ENCODE results near the gene TRERF1. TPM values are rescaled to one million over a fixed set of nuclear protein-coding genes. Genes with fewer than 3 reads are reported as not detected.

Gene TRERF1
- total and polyA plus RNA-seq, 2 of the 8 experiments (the other 6 are each of a cell fraction or from before 2014, with no cell fraction given): 10.8 to 21.5 TPM

GRCh38 chr6:42321976-42322375, 129.8 kb downstream of the TRERF1 start:
- Histone ChIP-seq H4K5ac (ENCODE audit: insufficient read length, low read depth, low read length) (no peak overlapping the region), H2AK5ac (ENCODE audit: low read depth, low read length) (no peak overlapping the region), H2BK15ac (ENCODE audit: low read length) (no peak overlapping the region), H2BK20ac (ENCODE audit: low read length) (no peak overlapping the region), H3K14ac (ENCODE audit: insufficient read length) (no peak overlapping the region), H3K4me1 (replicated peaks in 1 of 4; ENCODE audit: control insufficient read depth in 3 of 4, insufficient read depth in 4 of 4, low read length in 3 of 4) (peaks cover 0 to 2% (median under 1%) of the 10 kb centered on the region in 4 experiments; a peak in 4 of 7 replicates), H3K4me2 (ENCODE audit: insufficient read depth in 1 of 2, low read depth in 2 of 2, low read length in 2 of 2) (no peak overlapping the region), H3K56ac (replicated peaks; ENCODE audit: insufficient read length, low read depth, low read length) (no peak overlapping the region), H3K23ac (ENCODE audit: insufficient read length) (no peak overlapping the region), H3K4me3 (ENCODE audit: extremely low read depth in 1 of 4, insufficient read depth in 2 of 4, low read depth in 3 of 4, low read length in 4 of 4) (no peak overlapping the region), H3K27ac (ENCODE audit: low read depth, low read length) (no peak overlapping the region), H3K9ac (replicated peaks in 1 of 4; ENCODE audit: extremely low read depth in 1 of 4, low read depth in 3 of 4, low read length in 3 of 4) (no peak overlapping the region), H2BK12ac (ENCODE audit: low read depth, low read length) (no peak overlapping the region), H3K23me2 (ENCODE audit: low read depth, low read length) (no peaks in the 10 kb centered on the region), H3K36me3 (ENCODE audit: control insufficient read depth in 2 of 4, insufficient read depth in 4 of 4, low read length in 3 of 4) (no peaks in the 10 kb centered on the region; a peak in 1 of 8 replicates), H2AFZ (ENCODE audit: low read length) (no peak overlapping the region), H3K79me2 (ENCODE audit: control insufficient read depth in 1 of 2, insufficient read depth in 2 of 2, low read length in 2 of 2) (peaks cover 0 to 64% of the 10 kb centered on the region in 2 experiments; a peak in 2 of 4 replicates), H2BK120ac (replicated peaks; ENCODE audit: low read depth, low read length) (no peak overlapping the region), H3K4ac (replicated peaks; ENCODE audit: insufficient read length, low read depth, low read length) (no peak overlapping the region), H3K79me1 (ENCODE audit: low read depth, low read length) (peaks cover 6% of the 10 kb centered on the region), H2BK5ac (ENCODE audit: low read depth, low read length) (no peak overlapping the region), H4K8ac (ENCODE audit: extremely low read depth, insufficient read depth, low read length) (no peak overlapping the region), H3K9me3 (ENCODE audit: insufficient read depth in 2 of 2, low read depth in 1 of 2, low read length in 1 of 2) (no peaks in the 10 kb centered on the region), H4K20me1 (replicated peaks in 1 of 2; ENCODE audit: control insufficient read depth in 1 of 2, insufficient read depth in 2 of 2, low read length in 2 of 2) (peaks cover 3% of the 10 kb centered on the region in 2 experiments), H3K27me3 (replicated peaks in 1 of 4; ENCODE audit: control insufficient read depth in 3 of 4, extremely low read depth in 1 of 4, insufficient read depth in 3 of 4, low read length in 3 of 4) (no peaks in the 10 kb centered on the region), H3K18ac (ENCODE audit: extremely low read depth, low read length) (no peak overlapping the region), H4K91ac (replicated peaks; ENCODE audit: insufficient read length, low read length) (no peak overlapping the region)
- POLR2A ChIA-PET (ENCODE audit: partially characterized antibody): no interaction called here
- TF ChIP-seq CTCF (IDR thresholded peaks at IDR 0.05; ENCODE audit: control extremely low read depth in 1 of 3, insufficient read depth in 1 of 3, low read depth in 1 of 3, low read length in 3 of 3) (no peak), RAD21 (IDR thresholded peaks at IDR 0.05 in 1 of 2, conservative IDR thresholded peaks at IDR 0.05 in 1 of 2; ENCODE audit: low read depth in 2 of 2, low read length in 2 of 2) (no peak), SP1 (IDR thresholded peaks at IDR 0.05; ENCODE audit: low read depth, low read length) (no peak)
- WGBS, 2 experiments (ENCODE audit: extremely low coverage in 1 of 2, insufficient coverage in 1 of 2, insufficient read length in 1 of 2, insufficient replicate concordance in 2 of 2, low coverage in 1 of 2, low lambda C conversion rate in 2 of 2, missing lambda C conversion rate in 1 of 2): 100% methylated on average over 2 of the region's 2 CpGs; no CpG with 5 or more reads in 1 of the 2 experiments
- CTCF ChIA-PET (ENCODE audit: partially characterized antibody): interaction anchor here (0.7 to 3.4 kb wide), 14 partner anchors 9 to 657 kb away, joined by 3 to 25 read pairs (median 3); no protein-coding TSS in a partner anchor
- DNase-seq (ENCODE audit: low read depth in 1 of 2, low spot score in 2 of 2): no peak
- FAIRE-seq: no peak

Data from H1 (cell line).